HG02798 (cell line): ENCODE results near the gene RIPK1.
"Not testable (repeated sequence)": the region's sequence is repeated elsewhere in the genome, so short reads cannot be mapped to it uniquely, and the experiment has no call there.

Experiments used
- ATAC-seq: cut with Tn5 transposase; IDR thresholded peaks from one replicate; pipeline ENCODE4 v1.9.1; 2021; ENCODE audit warnings: mild to moderate bottlenecking; ENCODE audit not compliant: unreplicated experiment, poor library complexity

Gene RIPK1

GRCh38 chr6:3128356-3129108 is 60.2 kb downstream of the RIPK1 start:
- no peak for ATAC-seq

- ATAC-seq = no peak
Measured at GRCh38 chr6:3131695-3132094, 63.4 kb downstream of the RIPK1 start.

- ATAC-seq = no peak
Measured at GRCh38 chr6:3133515-3133914, 65.2 kb downstream of the RIPK1 start.

- ATAC-seq = no peak
Measured at GRCh38 chr6:3135668-3136291, 67.5 kb downstream of the RIPK1 start.

GRCh38 chr6:3136292-3137011 is 68.2 kb downstream of the RIPK1 start:
- ATAC-seq = no peak

- ATAC-seq = no peak
Measured at GRCh38 chr6:3137057-3137777, 68.9 kb downstream of the RIPK1 start.

- not testable (repeated sequence) for ATAC-seq
Measured at GRCh38 chr6:3137873-3138272, 69.6 kb downstream of the RIPK1 start.

- no peak for ATAC-seq
Measured at GRCh38 chr6:3138341-3138740, 70.0 kb downstream of the RIPK1 start.

GRCh38 chr6:3139090-3139903 is 71.0 kb downstream of the RIPK1 start:
- no peak for ATAC-seq

- no peak for ATAC-seq
Measured at GRCh38 chr6:3140201-3140600, 71.9 kb downstream of the RIPK1 start.

GRCh38 chr6:3142536-3142935 is 74.2 kb downstream of the RIPK1 start:
- no peak for ATAC-seq

GRCh38 chr6:3143158-3143557 is 74.9 kb downstream of the RIPK1 start:
- ATAC-seq = no peak

GRCh38 chr6:3144571-3144970 is 76.3 kb downstream of the RIPK1 start:
- no peak for ATAC-seq

- ATAC-seq = no peak
Measured at GRCh38 chr6:3147914-3148757, 79.8 kb downstream of the RIPK1 start.

GRCh38 chr6:3151691-3152090 is 83.4 kb downstream of the RIPK1 start:
- ATAC-seq = no peak

GRCh38 chr6:3152689-3153088 is 84.4 kb downstream of the RIPK1 start:
- ATAC-seq = no peak

GRCh38 chr6:3155416-3155815 is 87.1 kb downstream of the RIPK1 start:
- not testable (repeated sequence) for ATAC-seq

- ATAC-seq = not testable (repeated sequence)
Measured at GRCh38 chr6:3156184-3157130, 88.2 kb downstream of the RIPK1 start.
